GM12801 (cell line): ENCODE measurements around the gene ERFL.
A peak's percentile ranks its signal among the peaks of the same experiment; 100 is the strongest.

Experiments used
- TF ChIP-seq, protein P1 (sequence below): IDR thresholded peaks from one replicate; pipeline ENCODE4 v1.5.1; 2011; ENCODE audit warnings: control low read depth; ENCODE audit not compliant: insufficient read length; ENCODE audit errors: extremely low read depth

The ERFL gene

DNA sequence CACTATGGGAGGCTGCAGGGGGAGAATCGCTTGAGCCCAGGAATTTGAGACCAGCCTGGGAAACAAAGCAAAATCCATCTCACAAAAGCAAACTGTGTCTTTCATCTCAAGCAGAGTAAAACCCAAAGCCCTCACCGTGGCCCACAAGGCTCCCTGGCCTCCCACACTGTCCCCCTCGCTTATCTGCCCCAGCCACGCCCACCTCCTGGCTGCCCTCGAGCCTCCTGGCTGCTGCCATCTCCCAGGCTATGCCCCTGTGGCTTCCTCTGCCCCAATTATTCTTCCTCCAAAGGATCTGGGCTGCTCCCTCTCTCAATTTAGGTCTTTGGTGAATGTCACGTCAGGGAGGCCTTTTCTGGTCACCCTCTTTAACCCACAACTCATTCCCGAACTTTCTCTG, 27.3 kb upstream of the ERFL start:
- TF ChIP-seq, protein P1, sequence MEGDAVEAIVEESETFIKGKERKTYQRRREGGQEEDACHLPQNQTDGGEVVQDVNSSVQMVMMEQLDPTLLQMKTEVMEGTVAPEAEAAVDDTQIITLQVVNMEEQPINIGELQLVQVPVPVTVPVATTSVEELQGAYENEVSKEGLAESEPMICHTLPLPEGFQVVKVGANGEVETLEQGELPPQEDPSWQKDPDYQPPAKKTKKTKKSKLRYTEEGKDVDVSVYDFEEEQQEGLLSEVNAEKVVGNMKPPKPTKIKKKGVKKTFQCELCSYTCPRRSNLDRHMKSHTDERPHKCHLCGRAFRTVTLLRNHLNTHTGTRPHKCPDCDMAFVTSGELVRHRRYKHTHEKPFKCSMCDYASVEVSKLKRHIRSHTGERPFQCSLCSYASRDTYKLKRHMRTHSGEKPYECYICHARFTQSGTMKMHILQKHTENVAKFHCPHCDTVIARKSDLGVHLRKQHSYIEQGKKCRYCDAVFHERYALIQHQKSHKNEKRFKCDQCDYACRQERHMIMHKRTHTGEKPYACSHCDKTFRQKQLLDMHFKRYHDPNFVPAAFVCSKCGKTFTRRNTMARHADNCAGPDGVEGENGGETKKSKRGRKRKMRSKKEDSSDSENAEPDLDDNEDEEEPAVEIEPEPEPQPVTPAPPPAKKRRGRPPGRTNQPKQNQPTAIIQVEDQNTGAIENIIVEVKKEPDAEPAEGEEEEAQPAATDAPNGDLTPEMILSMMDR: no peak

DNA sequence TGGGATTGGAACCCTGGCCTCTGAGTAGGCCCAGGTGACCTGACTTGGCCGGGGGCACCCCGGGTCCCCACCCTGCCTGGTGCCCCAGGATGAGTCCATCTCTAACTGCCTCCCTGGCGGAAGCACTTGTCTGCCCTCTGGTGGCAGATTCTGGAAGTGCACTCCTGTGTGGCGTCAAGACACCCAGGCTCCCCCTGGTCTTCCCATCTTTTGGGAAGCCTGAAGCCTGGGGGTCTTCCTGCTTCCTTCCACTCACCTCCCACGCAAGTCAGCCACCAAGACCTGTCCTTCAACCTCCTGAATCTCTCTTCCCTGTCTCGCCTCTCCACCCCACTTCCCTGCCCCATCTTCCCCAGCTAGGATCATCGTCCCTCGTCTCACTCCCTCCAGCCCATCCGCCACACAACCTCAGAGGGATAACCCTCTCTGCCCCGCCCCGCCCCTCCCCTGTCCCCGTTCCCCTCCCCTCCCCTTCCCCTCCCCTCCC, 23.5 kb upstream of the ERFL start:
- TF ChIP-seq, protein P1: peak; percentile 8

DNA sequence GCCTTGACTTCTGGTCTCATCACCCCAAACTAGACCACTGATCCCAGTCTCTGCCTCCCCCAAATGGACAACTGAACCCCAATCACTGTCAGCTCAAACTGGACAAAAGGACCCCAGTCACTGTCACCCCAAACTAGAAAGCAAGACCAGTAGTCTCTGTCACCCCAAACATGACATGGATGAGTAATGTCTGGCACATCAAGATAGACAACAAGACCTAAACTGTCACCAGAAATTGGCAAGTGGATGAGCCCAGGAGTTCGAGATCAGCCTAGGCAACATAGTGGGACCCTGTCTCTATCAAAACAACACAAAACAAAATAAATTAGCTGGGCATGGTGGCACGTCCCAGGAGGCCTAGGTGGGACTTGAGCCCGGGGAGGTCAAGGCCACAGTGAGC, 18.8 kb upstream of the ERFL start:
- TF ChIP-seq, protein P1: no peak

DNA sequence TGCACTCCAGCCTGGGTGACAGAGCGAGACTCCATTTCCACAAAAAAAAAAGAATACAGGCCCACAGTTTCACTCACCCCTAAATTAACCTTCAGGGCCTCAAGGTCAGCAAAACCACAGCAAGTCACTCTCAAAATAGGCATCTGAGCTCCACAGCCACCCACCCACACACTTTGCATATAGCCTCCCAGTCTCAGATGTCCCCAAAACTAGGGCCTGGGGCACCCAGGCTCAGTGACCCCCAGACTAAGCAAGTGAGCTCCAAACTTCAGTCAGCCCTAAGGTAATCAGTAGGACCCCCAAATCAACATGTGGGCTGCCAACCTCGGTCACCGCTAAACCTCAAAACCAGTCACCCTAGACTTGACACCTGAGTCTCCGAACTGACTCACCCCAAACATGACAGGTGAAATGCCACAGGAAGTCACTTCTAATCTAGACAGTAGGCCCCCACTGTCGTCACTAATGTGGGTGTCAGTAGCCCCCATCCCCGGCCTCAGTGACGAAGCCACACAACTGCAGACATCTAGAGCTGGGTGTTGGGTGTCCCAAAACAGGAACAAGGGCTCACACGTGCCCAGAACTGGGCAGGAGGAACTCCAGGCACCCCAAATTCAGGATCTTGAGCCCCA, 17.0 kb upstream of the ERFL start:
- TF ChIP-seq, protein P1: no peak

DNA sequence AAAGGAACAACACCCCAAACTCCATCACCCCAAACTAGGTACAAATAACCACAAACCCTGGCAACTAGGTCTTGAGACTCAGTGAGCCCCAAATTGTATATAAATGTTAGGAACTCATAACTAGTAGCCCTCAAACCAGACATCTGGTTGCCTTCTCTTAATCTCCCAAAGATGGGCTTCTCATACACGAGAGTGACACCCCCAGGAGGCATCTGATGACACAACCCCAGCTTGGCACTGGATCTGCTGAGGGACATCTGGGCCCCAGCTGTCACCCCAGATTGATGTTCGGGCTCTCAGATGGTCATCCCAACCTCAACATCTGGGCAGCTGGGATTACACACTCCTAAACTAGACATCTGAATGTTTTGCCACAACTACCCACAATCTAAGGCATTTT, 16.1 kb upstream of the ERFL start:
- TF ChIP-seq, protein P1: no peak

DNA sequence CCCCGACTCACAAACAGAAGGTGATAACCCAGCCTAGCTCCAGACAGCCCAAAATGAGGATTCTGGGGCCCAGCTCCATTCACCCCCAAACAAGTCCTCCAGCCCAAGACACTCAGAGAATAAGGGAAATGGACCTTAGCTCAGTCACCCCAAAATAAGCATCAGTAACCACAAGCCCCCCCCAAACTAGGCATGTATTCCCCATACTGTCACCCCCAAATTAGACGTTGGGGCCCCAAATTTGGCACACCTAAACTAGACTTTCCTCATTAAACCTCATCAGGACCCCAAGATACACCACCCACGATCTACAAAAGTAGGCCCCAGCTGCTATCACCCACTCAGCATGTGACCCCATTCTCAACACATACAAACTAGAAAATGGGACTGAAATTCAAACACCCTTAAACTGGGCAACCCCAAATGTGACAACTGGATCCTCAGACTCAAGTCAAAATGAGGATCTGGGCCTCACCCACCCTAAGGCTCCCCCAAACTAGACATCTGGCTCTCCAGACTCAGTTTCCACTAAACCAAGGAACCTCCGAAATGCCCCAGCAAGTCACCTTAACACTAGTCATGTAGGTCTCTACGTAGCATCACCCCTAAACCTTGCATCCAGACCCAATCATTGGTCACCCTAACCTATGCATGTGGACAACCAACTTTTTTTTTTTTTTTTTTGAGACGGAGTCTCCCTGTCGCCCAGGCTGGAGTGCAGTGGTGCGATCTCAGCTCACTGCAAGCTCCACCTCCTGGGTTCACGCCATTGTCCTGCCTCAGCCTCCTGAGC, 13.4 kb upstream of the ERFL start:
- TF ChIP-seq, protein P1: no peak

DNA sequence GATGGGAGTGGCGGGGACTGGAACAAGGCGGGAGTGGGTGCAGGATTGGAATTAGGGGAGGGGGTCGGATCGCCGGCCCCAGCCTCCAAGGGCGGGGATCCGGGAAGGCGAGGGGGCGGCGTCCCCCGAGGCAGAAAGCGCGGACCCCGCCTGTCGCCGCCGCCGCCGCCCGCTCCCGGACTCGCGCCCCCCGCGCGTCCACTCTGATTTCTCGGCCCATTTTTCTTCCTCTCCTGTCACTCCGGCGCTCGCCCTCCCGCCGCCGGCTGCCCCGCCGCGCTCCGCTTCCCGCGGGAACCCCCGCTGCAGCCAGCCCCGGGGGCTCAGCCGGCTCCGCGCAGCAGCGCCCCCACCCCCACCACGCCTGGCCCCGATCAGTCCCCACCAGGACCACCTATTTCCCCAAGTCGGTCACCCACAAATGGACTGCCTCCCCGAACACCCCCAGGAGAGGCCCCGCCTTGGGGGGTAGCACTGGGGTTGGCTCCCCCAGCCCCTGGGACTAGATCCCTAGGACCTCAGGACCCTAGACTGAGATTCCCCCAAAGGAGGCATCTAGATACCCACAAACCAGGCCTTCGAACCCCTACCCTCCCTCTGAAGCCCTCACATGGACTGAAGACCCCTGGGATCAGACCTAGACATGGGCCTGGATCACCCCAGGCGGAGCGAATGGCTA, 12.6 kb upstream of the ERFL start:
- TF ChIP-seq, protein P1: no peak
